ENCODE data around the gene LDAH.

Gene LDAH

GRCh38 chr2:20766798-20767644 is 55.9 kb downstream of the LDAH start:
- no peak for DNase-seq

GRCh38 chr2:20766213-20766612 is 56.7 kb downstream of the LDAH start:
- no peak for DNase-seq

GRCh38 chr2:20762945-20763683 is 59.8 kb downstream of the LDAH start:
- no peak for DNase-seq

- no peak for DNase-seq
These were observed 63.4 kb downstream of the LDAH start for GRCh38 chr2:20759487-20759886.

GRCh38 chr2:20758997-20759396 is 63.9 kb downstream of the LDAH start:
- DNase-seq, result no peak

- no peak for DNase-seq
These were observed 65.4 kb downstream of the LDAH start for GRCh38 chr2:20757405-20758090.

GRCh38 chr2:20755132-20755800 is 67.6 kb downstream of the LDAH start:
- no peak for DNase-seq

GRCh38 chr2:20752293-20752692 is 70.6 kb downstream of the LDAH start:
- DNase-seq, result no peak

- DNase-seq, result no peak
These were observed 75.6 kb downstream of the LDAH start for GRCh38 chr2:20747317-20747716.

- no peak for DNase-seq
These were observed 76.9 kb downstream of the LDAH start for GRCh38 chr2:20745924-20746555.

GRCh38 chr2:20744366-20745335 is 78.2 kb downstream of the LDAH start:
- no peak for DNase-seq

GRCh38 chr2:20738772-20739171 is 84.1 kb downstream of the LDAH start:
- no peak for DNase-seq

- DNase-seq, result no peak
These were observed 85.4 kb downstream of the LDAH start for GRCh38 chr2:20737505-20737904.

- no peak for DNase-seq
These were observed 94.7 kb downstream of the LDAH start for GRCh38 chr2:20728114-20728758.

GRCh38 chr2:20726913-20727312 is 96.0 kb downstream of the LDAH start:
- no peak for DNase-seq

GRCh38 chr2:20725782-20726181 is 97.1 kb downstream of the LDAH start:
- DNase-seq, result no peak

- no peak for DNase-seq
These were observed 98.3 kb downstream of the LDAH start for GRCh38 chr2:20724500-20725053.

GRCh38 chr2:20723543-20723942 is 99.4 kb downstream of the LDAH start:
- DNase-seq, result no peak

GRCh38 chr2:20722592-20723240 is 100.2 kb downstream of the LDAH start:
- DNase-seq, result no peak

GRCh38 chr2:20717641-20718040 is 105.3 kb downstream of the LDAH start:
- no peak for DNase-seq

All from activated CD4-positive, alpha-beta T cell treated with anti-CD3 and anti-CD28 coated beads, Interleukin-2, amount 50 U/mL, for 48 hours (primary cell).